ENCODE measurements around the gene LAMP1. TPM values are rescaled to one million over a fixed set of nuclear protein-coding genes. Genes with fewer than 3 reads are reported as not detected.

Gene LAMP1
- total RNA-seq, 4 donors from 2014 or later, result 106 to 178 (median 125) TPM

DNA sequence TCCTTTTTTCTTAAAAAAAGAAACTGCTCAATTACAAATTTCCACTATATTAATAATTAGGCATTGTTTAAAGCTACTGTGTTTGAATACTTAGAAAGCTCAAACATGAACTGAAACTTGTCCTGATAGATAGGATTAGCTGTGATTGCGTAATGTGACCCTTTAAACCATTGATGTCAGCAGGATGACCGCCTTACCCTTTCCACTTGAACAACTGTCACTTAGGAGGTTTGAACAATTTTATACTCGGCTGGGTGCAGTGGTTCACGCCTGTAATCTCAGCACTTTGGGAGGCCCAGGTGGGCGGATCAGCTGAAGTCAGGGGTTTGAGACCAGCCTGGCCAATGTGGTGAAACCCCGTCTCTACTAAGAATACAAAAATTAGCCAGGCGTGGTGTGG, 2.9 kb downstream of the LAMP1 start:
- TF ChIP-seq, protein P1, sequence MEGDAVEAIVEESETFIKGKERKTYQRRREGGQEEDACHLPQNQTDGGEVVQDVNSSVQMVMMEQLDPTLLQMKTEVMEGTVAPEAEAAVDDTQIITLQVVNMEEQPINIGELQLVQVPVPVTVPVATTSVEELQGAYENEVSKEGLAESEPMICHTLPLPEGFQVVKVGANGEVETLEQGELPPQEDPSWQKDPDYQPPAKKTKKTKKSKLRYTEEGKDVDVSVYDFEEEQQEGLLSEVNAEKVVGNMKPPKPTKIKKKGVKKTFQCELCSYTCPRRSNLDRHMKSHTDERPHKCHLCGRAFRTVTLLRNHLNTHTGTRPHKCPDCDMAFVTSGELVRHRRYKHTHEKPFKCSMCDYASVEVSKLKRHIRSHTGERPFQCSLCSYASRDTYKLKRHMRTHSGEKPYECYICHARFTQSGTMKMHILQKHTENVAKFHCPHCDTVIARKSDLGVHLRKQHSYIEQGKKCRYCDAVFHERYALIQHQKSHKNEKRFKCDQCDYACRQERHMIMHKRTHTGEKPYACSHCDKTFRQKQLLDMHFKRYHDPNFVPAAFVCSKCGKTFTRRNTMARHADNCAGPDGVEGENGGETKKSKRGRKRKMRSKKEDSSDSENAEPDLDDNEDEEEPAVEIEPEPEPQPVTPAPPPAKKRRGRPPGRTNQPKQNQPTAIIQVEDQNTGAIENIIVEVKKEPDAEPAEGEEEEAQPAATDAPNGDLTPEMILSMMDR (IDR thresholded peaks at IDR 0.05; ENCODE audit: low read depth), result no peak

DNA sequence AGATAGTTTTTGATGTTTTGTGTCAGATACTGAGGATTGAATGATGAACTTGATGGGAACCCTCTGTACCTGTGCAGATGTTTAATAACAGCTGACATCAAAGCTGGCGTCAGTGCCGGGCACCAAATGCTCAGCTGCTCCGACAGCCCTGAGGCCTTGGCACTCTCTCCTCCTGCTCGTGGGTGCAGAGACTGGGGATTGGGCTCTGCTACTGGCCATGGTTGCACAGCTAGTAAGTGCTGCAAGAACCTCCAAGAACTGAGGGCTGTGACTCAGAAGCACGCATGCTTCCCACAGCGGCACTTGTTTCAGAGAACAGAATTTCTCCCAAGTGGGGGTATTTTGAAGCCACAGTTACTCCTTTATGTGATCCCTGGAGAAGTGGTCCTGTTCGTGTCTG, 5.9 kb downstream of the LAMP1 start:
- TF ChIP-seq, protein P1 (IDR thresholded peaks at IDR 0.05; ENCODE audit: low read depth), result no peak

DNA sequence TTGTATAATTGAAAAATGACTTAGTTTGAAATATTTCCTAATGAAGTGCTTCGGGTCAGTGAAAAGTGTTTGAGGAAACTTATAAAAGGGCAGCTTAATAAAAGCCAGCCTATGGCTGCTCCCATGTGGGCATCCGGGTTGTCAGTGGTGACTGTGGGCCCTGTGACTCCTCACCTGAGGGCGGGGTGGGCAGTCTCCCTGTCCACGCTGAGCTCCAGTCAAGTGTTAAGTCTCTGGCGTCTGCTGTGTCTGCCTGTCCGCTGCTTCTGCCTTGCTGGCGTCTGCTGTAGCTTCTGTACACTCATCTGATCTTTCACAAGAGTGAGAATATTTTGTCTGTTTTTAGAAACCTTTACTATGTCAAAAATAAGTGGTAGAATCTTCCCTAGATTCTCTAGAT, 7.1 kb downstream of the LAMP1 start:
- TF ChIP-seq, protein P1 (IDR thresholded peaks at IDR 0.05; ENCODE audit: low read depth), result no peak

DNA sequence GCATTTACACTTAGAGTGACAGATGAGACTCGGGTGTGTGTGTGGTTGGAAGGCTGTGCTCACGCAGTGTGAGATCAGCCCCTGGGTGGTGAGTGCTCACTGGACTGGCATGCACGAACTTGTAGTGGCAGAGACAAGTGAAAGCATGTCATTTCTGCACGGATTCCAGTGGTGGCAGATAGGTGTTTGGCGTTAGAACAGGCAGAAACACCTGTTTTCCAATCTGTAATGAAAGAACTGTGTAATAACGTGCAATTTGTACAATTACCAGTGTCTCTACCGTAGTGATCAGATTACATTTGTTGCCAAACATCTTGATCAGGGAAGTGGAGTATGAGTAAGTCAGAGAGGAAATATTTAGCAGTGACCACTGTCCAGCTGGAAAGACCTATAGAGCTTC, 8.2 kb downstream of the LAMP1 start:
- TF ChIP-seq, protein P1 (IDR thresholded peaks at IDR 0.05; ENCODE audit: low read depth), result no peak

DNA sequence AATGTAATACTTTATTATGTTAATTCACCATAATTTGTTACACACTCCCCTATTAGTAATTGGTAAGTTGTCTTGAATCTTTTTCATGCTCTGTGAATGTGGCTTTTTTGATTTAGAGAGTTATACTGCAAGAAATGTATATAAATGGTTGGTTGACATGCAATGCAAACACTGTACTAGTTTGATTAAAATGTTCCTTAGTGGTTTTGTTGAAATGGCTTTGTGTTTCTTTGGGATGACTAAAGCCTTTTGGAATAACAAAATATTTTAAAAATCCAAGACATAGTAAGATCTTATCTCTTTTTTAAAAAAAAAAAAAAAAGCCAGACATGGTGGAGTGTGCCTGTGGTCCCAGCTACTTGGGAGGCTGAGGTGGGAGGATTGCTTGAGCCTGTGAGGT, 10.5 kb downstream of the LAMP1 start:
- TF ChIP-seq, protein P1 (IDR thresholded peaks at IDR 0.05; ENCODE audit: low read depth), result no peak

DNA sequence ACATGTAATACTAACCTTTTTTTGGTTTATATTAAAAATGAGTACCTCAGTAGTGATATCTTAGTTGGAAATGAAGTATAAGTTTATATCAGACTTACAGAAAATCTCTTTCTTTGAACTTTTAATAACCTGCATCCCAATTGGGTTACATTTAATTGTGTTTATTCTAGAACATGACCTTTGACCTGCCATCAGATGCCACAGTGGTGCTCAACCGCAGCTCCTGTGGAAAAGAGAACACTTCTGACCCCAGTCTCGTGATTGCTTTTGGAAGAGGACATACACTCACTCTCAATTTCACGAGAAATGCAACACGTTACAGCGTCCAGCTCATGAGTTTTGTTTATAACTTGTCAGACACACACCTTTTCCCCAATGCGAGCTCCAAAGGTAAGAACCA, 12.4 kb downstream of the LAMP1 start:
- TF ChIP-seq, protein P1 (IDR thresholded peaks at IDR 0.05; ENCODE audit: low read depth), result no peak

DNA sequence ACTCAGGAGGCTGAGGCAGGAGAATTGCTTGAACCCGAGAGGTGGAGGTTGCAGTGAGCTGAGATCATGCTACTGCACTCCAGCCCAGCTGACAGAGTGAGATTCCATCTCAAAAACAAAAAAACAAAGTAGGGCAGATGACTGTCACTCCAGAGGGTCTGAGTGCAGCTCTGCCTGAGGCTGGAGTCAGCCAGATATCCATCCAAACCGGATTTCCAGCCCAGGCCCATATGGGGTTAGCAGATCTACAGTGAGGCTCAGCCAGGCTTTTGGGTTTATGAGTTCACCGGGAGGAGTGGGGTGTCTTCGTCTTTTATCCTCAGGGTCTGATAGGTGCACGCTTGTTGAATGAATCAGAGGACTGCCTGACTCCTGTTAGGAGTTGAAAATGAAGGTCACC, 19.0 kb downstream of the LAMP1 start:
- TF ChIP-seq, protein P1 (IDR thresholded peaks at IDR 0.05; ENCODE audit: low read depth), result no peak

Measured in subcutaneous adipose tissue (tissue), 4 donors.